Right lobe of liver (tissue), 6 donors: Measurements from ENCODE around the gene RAB22A. TPM values are rescaled to one million over a fixed set of nuclear protein-coding genes. Genes with fewer than 3 reads are reported as not detected.

Source experiments
- ATAC-seq, 4 donors: fragments of 200-7000 bp; cut with Tn5 transposase; one replicate each; pipeline ENCODE4 v1.9.1; 2020; ENCODE audit warnings: mild to moderate bottlenecking in 4 of 4, moderate library complexity in 4 of 4
- DNase-seq, 3 donors: peaks; one replicate each; pipeline ENCODE4 v3.0.0-alpha.2; 2020
- H3K27ac ChIP-seq, 3 donors: fragments of 200-600 bp; one replicate each; pipeline ENCODE4 v1.8.0; 2022
- H3K27me3 ChIP-seq, 2 donors: fragments of 200-600 bp; one replicate each; pipeline ENCODE4 v1.8.0; 2022
- H3K36me3 ChIP-seq, 4 donors: fragments of 200-600 bp; sonication (generic) in 1 of 4; one replicate each; pipeline versions ENCODE4 v1.5.1 to v1.8.0; 2017 to 2022; ENCODE audit warnings: control low read depth in 1 of 4
- H3K4me1 ChIP-seq, 4 donors: fragments of 200-600 bp; sonication (generic) in 1 of 4; one replicate each; pipeline versions ENCODE4 v1.5.1 to v1.8.0; 2017 to 2022; ENCODE audit warnings: control low read depth in 1 of 4
- H3K4me3 ChIP-seq, 3 donors: fragments of 200-600 bp; one replicate each; pipeline ENCODE4 v1.8.0; 2022
- H3K9me3 ChIP-seq, 4 donors: fragments of 200-600 bp; sonication (generic) in 1 of 4; one replicate each; pipeline versions ENCODE4 v1.5.1 to v1.8.0; 2017 to 2022; ENCODE audit warnings: control low read depth in 1 of 4
- POLR2A ChIP-seq: fragments of 450-650 bp; IDR thresholded peaks from one replicate; pipeline ENCODE4 v1.6.1; 2017; ENCODE audit warnings: antibody characterized with exemption, mild to moderate bottlenecking
- WGBS: methylation state at CpG from one replicate; pipeline ENCODE4 v1.1.6; 2018; ENCODE audit warnings: low coverage, low lambda C conversion rate; ENCODE audit not compliant: insufficient coverage; ENCODE audit errors: missing lambda C conversion rate; 5-methylcytosine and 5-hydroxymethylcytosine counted together
- intact Hi-C, 2 donors: fragments of 100-400 bp; cut with DNase I; formaldehyde crosslinking; loops; one replicate each; pipeline versions ENCODE4 v1.11.2 to v1.14.1; 2022
- total RNA-seq, 6 experiments: library from RNA; depleted of rRNA in 2 of 6; stranded (reverse); fragments of >200 nt in 2 of 6; fragmentation: NEBNext Ultra II Directional in 3 of 6; extraction: Animal tissue kit (Norgen Biotek cat#: 25700) in 3 of 6; gene quantifications; one replicate each; pipeline versions ENCODE4 v1.1.0 to v1.2.4, GENCODE V29; 2016 to 2023
- TF ChIP-seq, protein P1 (sequence below), 4 donors: fragments of 200-600 bp in 3 of 4; fragments of 450-650 bp in 1 of 4; IDR thresholded peaks; one replicate each; pipeline versions ENCODE4 v1.5.1 to v1.8.0; 2016 to 2022; ENCODE audit warnings: antibody characterized with exemption in 4 of 4, mild to moderate bottlenecking in 2 of 4
- donor health status: DM: no; HTN: yes; CAD: no.
- donor health status: DM: no; HTN: no; CAD: no.
- donor health status: DM: no; HTN: no; CAD: no.
- donor health status: DM: no; HTN: yes; CAD: no.
- donor health status: DM: no; HTN: yes; CAD: no.

RAB22A gene
- total RNA-seq, 6 experiments from 2014 or later, result 7.4 to 11.6 (median 9.5) TPM

DNA sequence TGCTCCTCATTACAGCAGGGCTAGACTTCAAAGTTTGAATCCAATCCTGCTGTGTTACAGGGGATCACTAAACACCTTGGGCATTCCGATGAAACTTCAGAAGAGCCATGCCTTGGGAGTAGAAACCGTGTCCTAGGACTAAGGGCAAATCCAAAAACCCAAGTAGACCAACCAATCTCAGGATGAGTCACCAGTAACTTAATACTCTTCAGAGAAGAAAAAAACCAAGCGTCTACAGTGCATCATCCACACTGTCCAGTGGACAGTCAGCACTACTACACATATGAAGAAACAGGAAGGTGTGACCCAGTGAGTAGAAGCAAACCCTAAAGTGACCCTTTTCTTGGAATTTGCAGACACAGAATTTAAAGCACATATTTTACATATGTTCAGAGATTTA is 40.1 kb downstream of the RAB22A start:
- DNase-seq, result no peak
- 60% methylated on average over 1 of the region's 3 CpGs for WGBS
- peaks cover 0 to 19% (median 2%) of the 10 kb centered on the region in 4 donors for H3K36me3 ChIP-seq

DNA sequence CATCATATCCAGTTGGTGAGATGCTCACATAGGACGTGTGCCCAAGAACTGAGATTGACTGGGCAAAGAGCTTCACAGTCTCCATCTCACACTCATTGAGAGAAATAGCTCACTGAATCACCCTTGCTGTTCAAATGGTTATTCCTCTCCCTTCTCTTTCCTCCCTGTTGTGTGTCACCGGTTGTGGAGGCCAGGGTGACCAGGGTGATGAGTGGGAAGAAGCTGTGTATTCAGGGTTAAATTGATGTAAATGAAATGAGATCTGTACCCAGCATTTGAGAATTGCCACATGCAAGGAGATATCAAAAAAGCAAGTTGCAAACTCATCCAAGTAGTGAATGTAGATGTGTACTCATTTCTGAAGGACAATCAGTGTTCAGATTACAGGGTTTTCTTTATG is 43.0 kb downstream of the RAB22A start:
- ATAC-seq (no peak), DNase-seq (no peak)
- no peaks in the 10 kb centered on the region for H3K4me1 ChIP-seq
- TF ChIP-seq POLR2A, result no peak
- TF ChIP-seq, protein P1, sequence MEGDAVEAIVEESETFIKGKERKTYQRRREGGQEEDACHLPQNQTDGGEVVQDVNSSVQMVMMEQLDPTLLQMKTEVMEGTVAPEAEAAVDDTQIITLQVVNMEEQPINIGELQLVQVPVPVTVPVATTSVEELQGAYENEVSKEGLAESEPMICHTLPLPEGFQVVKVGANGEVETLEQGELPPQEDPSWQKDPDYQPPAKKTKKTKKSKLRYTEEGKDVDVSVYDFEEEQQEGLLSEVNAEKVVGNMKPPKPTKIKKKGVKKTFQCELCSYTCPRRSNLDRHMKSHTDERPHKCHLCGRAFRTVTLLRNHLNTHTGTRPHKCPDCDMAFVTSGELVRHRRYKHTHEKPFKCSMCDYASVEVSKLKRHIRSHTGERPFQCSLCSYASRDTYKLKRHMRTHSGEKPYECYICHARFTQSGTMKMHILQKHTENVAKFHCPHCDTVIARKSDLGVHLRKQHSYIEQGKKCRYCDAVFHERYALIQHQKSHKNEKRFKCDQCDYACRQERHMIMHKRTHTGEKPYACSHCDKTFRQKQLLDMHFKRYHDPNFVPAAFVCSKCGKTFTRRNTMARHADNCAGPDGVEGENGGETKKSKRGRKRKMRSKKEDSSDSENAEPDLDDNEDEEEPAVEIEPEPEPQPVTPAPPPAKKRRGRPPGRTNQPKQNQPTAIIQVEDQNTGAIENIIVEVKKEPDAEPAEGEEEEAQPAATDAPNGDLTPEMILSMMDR (IDR thresholded peaks at IDR 0.05), result no peak
- H3K27me3 ChIP-seq, result no peaks in the 10 kb centered on the region
- peaks cover 0 to 13% (median 2%) of the 10 kb centered on the region in 4 donors for H3K36me3 ChIP-seq
- H3K9me3 ChIP-seq, result no peaks in the 10 kb centered on the region
- WGBS, result 83% methylated on average over 2 of the region's 2 CpGs
- H3K27ac ChIP-seq, result no peak overlapping the region
- intact Hi-C loops, result no loop called here
- no peak overlapping the region for H3K4me3 ChIP-seq

More for the DNA sequence above, 40.1 kb downstream of the RAB22A start:
- Histone ChIP-seq H3K27me3 (no peaks in the 10 kb centered on the region), H3K4me3 (no peak overlapping the region), H3K4me1 (no peaks in the 10 kb centered on the region), H3K27ac (no peak overlapping the region), H3K9me3 (no peaks in the 10 kb centered on the region)
- intact Hi-C loops, result no loop called here
- ATAC-seq, result no peak
- TF ChIP-seq POLR2A, result no peak
- TF ChIP-seq, protein P1 (IDR thresholded peaks at IDR 0.05), result no peak

DNA sequence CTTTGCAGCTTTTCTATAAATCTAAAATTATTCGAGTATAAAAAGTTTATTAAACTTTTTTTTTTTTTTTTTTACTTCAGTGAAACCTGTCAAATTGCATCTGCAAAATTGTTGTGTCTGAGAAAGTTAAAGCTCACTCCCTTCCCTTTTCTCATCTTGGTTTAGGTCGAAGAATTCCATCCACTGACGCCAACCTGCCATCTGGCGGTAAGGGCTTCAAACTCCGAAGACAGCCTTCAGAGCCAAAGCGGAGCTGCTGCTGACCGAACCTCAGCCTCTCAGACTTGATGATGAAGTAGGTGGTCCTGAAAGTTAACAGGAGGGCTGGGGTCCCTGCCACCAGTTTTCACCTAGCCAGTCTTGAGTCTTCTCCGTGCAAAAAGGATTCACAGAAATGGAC is 49.9 kb downstream of the RAB22A start:
- peaks cover 0 to 33% (median 9%) of the 10 kb centered on the region in 4 donors for H3K36me3 ChIP-seq
- WGBS, result 93% methylated on average over 7 of the region's 8 CpGs
- intact Hi-C loops, result no loop called here
- ATAC-seq, result no peak
- DNase-seq, result no peak
- H3K27ac ChIP-seq, result no peak overlapping the region
- H3K27me3 ChIP-seq, result no peaks in the 10 kb centered on the region
- TF ChIP-seq, protein P1 (IDR thresholded peaks at IDR 0.05), result no peak
- TF ChIP-seq POLR2A, result no peak
- H3K4me1 ChIP-seq, result no peaks in the 10 kb centered on the region
- H3K9me3 ChIP-seq, result no peaks in the 10 kb centered on the region
- H3K4me3 ChIP-seq, result no peak overlapping the region

DNA sequence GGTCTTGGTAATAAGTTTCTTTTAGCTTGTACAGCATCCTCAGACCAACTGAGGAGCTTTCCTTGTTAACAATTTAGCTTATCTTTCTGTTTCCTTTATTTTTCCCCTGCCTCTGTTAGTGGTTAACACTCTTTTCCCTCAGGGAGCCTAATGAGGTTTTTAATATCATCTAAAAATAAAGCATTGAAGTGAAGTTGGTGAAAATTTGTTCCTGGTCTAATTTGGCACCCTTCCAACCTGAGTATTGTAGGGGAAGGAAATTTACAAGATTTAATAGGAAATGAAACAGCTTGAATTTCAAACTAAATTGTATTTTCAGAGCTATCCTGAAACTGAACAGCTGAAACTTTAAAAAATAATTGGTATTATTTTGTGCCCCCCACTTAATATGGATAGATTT is 51.4 kb downstream of the RAB22A start:
- DNase-seq (no peak), ATAC-seq (no peak)
- no peak for TF ChIP-seq POLR2A
- TF ChIP-seq, protein P1 (IDR thresholded peaks at IDR 0.05), result no peak
- intact Hi-C loops, result no loop called here
- Histone ChIP-seq H3K36me3 (peaks cover 0 to 27% (median 8%) of the 10 kb centered on the region in 4 donors), H3K4me3 (no peak overlapping the region), H3K4me1 (no peaks in the 10 kb centered on the region), H3K9me3 (no peaks in the 10 kb centered on the region), H3K27me3 (no peaks in the 10 kb centered on the region), H3K27ac (no peak overlapping the region)
